ENCODE results near the gene RRAS2. TPM values are rescaled to one million over a fixed set of nuclear protein-coding genes. Genes with fewer than 3 reads are reported as not detected.

RRAS2 gene
- total and polyA plus RNA-seq, 2 experiments from 2014 or later, result 50.7 to 72.9 TPM

- WGBS (ENCODE audit: low lambda C conversion rate, missing lambda C conversion rate), result 94% methylated on average over 1 of the region's 1 CpG
- no peaks in the 10 kb centered on the region for H3K9me3 ChIP-seq (ENCODE audit: low read depth)
- H3K4me2 ChIP-seq, result no peak overlapping the region
Observed at GRCh38 chr11:14390669-14391068, 31.7 kb upstream of the RRAS2 start.

GRCh38 chr11:14388352-14388751 is 29.4 kb upstream of the RRAS2 start:
- no peaks in the 10 kb centered on the region for H3K79me2 ChIP-seq
- no peak overlapping the region for H3K4me3 ChIP-seq
- no peak overlapping the region for H3K4me2 ChIP-seq
- H3K9me2 ChIP-seq (replicated peaks; ENCODE audit: insufficient read depth), result no peaks in the 10 kb centered on the region
- H3K27ac ChIP-seq, result no peak overlapping the region
- no peaks in the 10 kb centered on the region for H3K36me3 ChIP-seq (replicated peaks; ENCODE audit: insufficient read depth, low read depth)
- WGBS (ENCODE audit: low lambda C conversion rate, missing lambda C conversion rate), result 78% methylated on average over 4 of the region's 4 CpGs
- H3K9me3 ChIP-seq (ENCODE audit: low read depth), result no peaks in the 10 kb centered on the region
- no peak for DNase-seq (ENCODE audit: low spot score)
- H3K4me1 ChIP-seq (ENCODE audit: insufficient read depth), result no peaks in the 10 kb centered on the region
- H3K27me3 ChIP-seq, result no peaks in the 10 kb centered on the region
- no peak overlapping the region for H2AFZ ChIP-seq
- TF ChIP-seq EZH2phosphoT487 (IDR thresholded peaks at IDR 0.05; ENCODE audit: low read depth, severe bottlenecking, unreplicated experiment) (no peak), EZH2 (IDR thresholded peaks at IDR 0.05; ENCODE audit: borderline replicate concordance) (no peak), CTCF (IDR thresholded peaks at IDR 0.05; ENCODE audit: poor library complexity) (no peak)
- no peaks in the 10 kb centered on the region for H4K20me1 ChIP-seq (ENCODE audit: insufficient read depth, poor library complexity, severe bottlenecking)

More at GRCh38 chr11:14390669-14391068, 31.7 kb upstream of the RRAS2 start:
- H3K79me2 ChIP-seq, result no peaks in the 10 kb centered on the region
- DNase-seq (ENCODE audit: low spot score), result no peak
- H3K36me3 ChIP-seq (replicated peaks; ENCODE audit: insufficient read depth, low read depth), result no peaks in the 10 kb centered on the region
- no peak overlapping the region for H3K4me3 ChIP-seq
- H2AFZ ChIP-seq, result no peak overlapping the region
- H4K20me1 ChIP-seq (ENCODE audit: insufficient read depth, poor library complexity, severe bottlenecking), result no peaks in the 10 kb centered on the region
- H3K27ac ChIP-seq, result no peak overlapping the region
- H3K27me3 ChIP-seq, result no peaks in the 10 kb centered on the region
- TF ChIP-seq CTCF (IDR thresholded peaks at IDR 0.05; ENCODE audit: poor library complexity) (no peak), EZH2 (IDR thresholded peaks at IDR 0.05; ENCODE audit: borderline replicate concordance) (no peak), EZH2phosphoT487 (IDR thresholded peaks at IDR 0.05; ENCODE audit: low read depth, severe bottlenecking, unreplicated experiment) (no peak)
- H3K4me1 ChIP-seq (ENCODE audit: insufficient read depth), result no peaks in the 10 kb centered on the region
- H3K9me2 ChIP-seq (replicated peaks; ENCODE audit: insufficient read depth), result no peaks in the 10 kb centered on the region

GRCh38 chr11:14386895-14387480 is 28.0 kb upstream of the RRAS2 start:
- H3K79me2 ChIP-seq, result no peaks in the 10 kb centered on the region
- no peaks in the 10 kb centered on the region for H4K20me1 ChIP-seq (ENCODE audit: insufficient read depth, poor library complexity, severe bottlenecking)
- H3K9me2 ChIP-seq (replicated peaks; ENCODE audit: insufficient read depth), result no peaks in the 10 kb centered on the region
- no peak for TF ChIP-seq CTCF (IDR thresholded peaks at IDR 0.05; ENCODE audit: poor library complexity)
- no peak for TF ChIP-seq EZH2phosphoT487 (IDR thresholded peaks at IDR 0.05; ENCODE audit: low read depth, severe bottlenecking, unreplicated experiment)
- TF ChIP-seq EZH2 (IDR thresholded peaks at IDR 0.05; ENCODE audit: borderline replicate concordance), result no peak
- H3K4me2 ChIP-seq, result no peak overlapping the region
- H3K36me3 ChIP-seq (replicated peaks; ENCODE audit: insufficient read depth, low read depth), result no peaks in the 10 kb centered on the region
- 21% methylated on average over 4 of the region's 4 CpGs for WGBS (ENCODE audit: low lambda C conversion rate, missing lambda C conversion rate)
- H3K4me3 ChIP-seq, result no peak overlapping the region
- H2AFZ ChIP-seq, result no peak overlapping the region
- H3K9me3 ChIP-seq (ENCODE audit: low read depth), result no peaks in the 10 kb centered on the region
- H3K27me3 ChIP-seq, result peaks cover 7% of the 10 kb centered on the region
- H3K27ac ChIP-seq, result no peak overlapping the region
- no peaks in the 10 kb centered on the region for H3K4me1 ChIP-seq (ENCODE audit: insufficient read depth)
- DNase-seq (ENCODE audit: low spot score), result peak; percentile 38

Measured in hepatocyte (in vitro differentiated cells).